ENCODE measurements around the gene ARF3. TPM values are rescaled to one million over a fixed set of nuclear protein-coding genes. Genes with fewer than 3 reads are reported as not detected.

ARF3 gene
- total and polyA plus RNA-seq, 9 of the 15 experiments (the other 6 are each of a cell fraction or from before 2014, with no cell fraction given), result 5.9 to 170 (median 64.4) TPM

- no TSS peak for BruUV-seq (replicated peaks)
- Histone ChIP-seq H3K36me3 (ENCODE audit: control insufficient read depth, insufficient read depth, low read length) (no peaks in the 10 kb centered on the region), H3K9me1 (ENCODE audit: control insufficient read depth, insufficient read depth, low read length) (peaks cover 3% of the 10 kb centered on the region), H3K9ac (ENCODE audit: insufficient read depth in 1 of 2, low read depth in 2 of 2, low read length in 2 of 2) (no peak overlapping the region), H3K27ac (ENCODE audit: extremely low read depth, low read depth, low read length) (no peak overlapping the region), H3K27me3 (ENCODE audit: control insufficient read depth in 2 of 2, insufficient read depth in 2 of 2, low read length in 2 of 2) (peaks cover 19 to 56% of the 10 kb centered on the region in 2 experiments; a peak in 4 of 5 replicates), H3K79me2 (ENCODE audit: control insufficient read depth, insufficient read depth, low read length) (no peaks in the 10 kb centered on the region), H3K4me1 (replicated peaks in 1 of 2; ENCODE audit: control insufficient read depth in 2 of 2, insufficient read depth in 2 of 2, low read length in 2 of 2) (peaks cover 2 to 4% of the 10 kb centered on the region in 2 experiments; a peak in 2 of 5 replicates), H3K9me3 (replicated peaks; ENCODE audit: control insufficient read depth, insufficient read depth, low read depth, low read length) (no peaks in the 10 kb centered on the region), H2AFZ (ENCODE audit: low read depth, low read length) (no peak overlapping the region), H4K20me1 (replicated peaks; ENCODE audit: control insufficient read depth, insufficient read depth, low read length) (peaks cover 5% of the 10 kb centered on the region), H3K4me3 (no peak overlapping the region), H3K4me2 (ENCODE audit: insufficient read depth, low read length) (no peak overlapping the region)
- ChIA-PET POLR2A (no interaction called here), CTCF (ENCODE audit: low intra/inter-chr PET ratio) (interaction anchor here (0.6 kb wide), 1 partner anchor 84 kb away, joined by 3 read pairs; no protein-coding TSS in a partner anchor)
- FAIRE-seq (no peak), DNase-seq (ENCODE audit: extremely low read depth in 1 of 4, low spot score in 3 of 4) (no peak), ATAC-seq (no peak)
- no peak for TF ChIP-seq SNRNP70 (optimal IDR thresholded peaks at IDR 0.05; ENCODE audit: low read depth, low read length)
- intact Hi-C loops (cut with micrococcal nuclease) (loop anchor here (5.0 to 10.0 kb wide), 2 partner anchors 55 to 232 kb away; no protein-coding TSS in a partner anchor), in situ Hi-C loops (cut with MboI) (no loop called here)
- whole genome bisulfite sequencing (ENCODE audit: insufficient coverage, low coverage, missing lambda C conversion rate), result 24% methylated on average over 23 of the region's 23 CpGs
Observed at GRCh38 chr12:48986720-48987291, 29.5 kb upstream of the ARF3 start.

- TF ChIP-seq RBM25 (IDR thresholded peaks at IDR 0.05; ENCODE audit: low read depth, low read length, severe bottlenecking) (no peak), ZNF24 (IDR thresholded peaks at IDR 0.05) (peak; percentile 35; the same call in 1 of the 2 replicates), ZNF311 (CRISPR knock-in tag; IDR thresholded peaks at IDR 0.05) (no peak), CEBPG (CRISPR knock-in tag; IDR thresholded peaks at IDR 0.05) (no peak), CEBPG (tag; conservative IDR thresholded peaks at IDR 0.05 in 1 of 2, IDR thresholded peaks at IDR 0.05 in 1 of 2) (no peak), ZHX1 (conservative IDR thresholded peaks at IDR 0.05; ENCODE audit: low read length) (no peak), GTF2F1 (IDR thresholded peaks at IDR 0.05; ENCODE audit: low read depth, low read length) (no peak), IRF1 (CRISPR knock-in tag; IDR thresholded peaks at IDR 0.05; ENCODE audit: borderline replicate concordance) (no peak), ASH1L (IDR thresholded peaks at IDR 0.05; ENCODE audit: borderline replicate concordance, low read depth, partially characterized antibody) (no peak), SIN3B (IDR thresholded peaks at IDR 0.05; ENCODE audit: low read depth) (no peak)
- Histone ChIP-seq H3K9ac (ENCODE audit: insufficient read depth in 1 of 2, low read depth in 2 of 2, low read length in 2 of 2) (no peak overlapping the region), H3K27me3 (ENCODE audit: control insufficient read depth in 2 of 2, insufficient read depth in 2 of 2, low read length in 2 of 2) (peaks cover 28 to 60% of the 10 kb centered on the region in 2 experiments; a peak in 4 of 5 replicates), H3K4me1 (replicated peaks in 1 of 2; ENCODE audit: control insufficient read depth in 2 of 2, insufficient read depth in 2 of 2, low read length in 2 of 2) (peaks cover 2 to 13% of the 10 kb centered on the region in 2 experiments; a peak in 3 of 5 replicates), H3K4me3 (no peak overlapping the region), H3K79me2 (ENCODE audit: control insufficient read depth, insufficient read depth, low read length) (no peaks in the 10 kb centered on the region), H3K4me2 (ENCODE audit: insufficient read depth, low read length) (no peak overlapping the region), H3K9me3 (replicated peaks; ENCODE audit: control insufficient read depth, insufficient read depth, low read depth, low read length) (no peaks in the 10 kb centered on the region), H3K9me1 (ENCODE audit: control insufficient read depth, insufficient read depth, low read length) (peaks cover 3% of the 10 kb centered on the region), H3K27ac (ENCODE audit: extremely low read depth, low read depth, low read length) (no peak overlapping the region), H3K36me3 (ENCODE audit: control insufficient read depth, insufficient read depth, low read length) (no peaks in the 10 kb centered on the region), H4K20me1 (replicated peaks; ENCODE audit: control insufficient read depth, insufficient read depth, low read length) (peaks cover 5% of the 10 kb centered on the region), H2AFZ (ENCODE audit: low read depth, low read length) (no peak overlapping the region)
- in situ Hi-C loops (cut with MboI) (no loop called here), intact Hi-C loops (cut with micrococcal nuclease) (loop anchor here (5.0 to 10.0 kb wide), 2 partner anchors 54 to 231 kb away; no protein-coding TSS in a partner anchor)
- ATAC-seq, result no peak
- 21% methylated on average over 2 of the region's 2 CpGs for WGBS (ENCODE audit: insufficient coverage, low coverage, missing lambda C conversion rate)
- no peak for FAIRE-seq
- CTCF ChIA-PET (ENCODE audit: low intra/inter-chr PET ratio), result interaction anchor here (0.6 kb wide), 1 partner anchor 83 kb away, joined by 3 read pairs; no protein-coding TSS in a partner anchor
- DNase-seq (ENCODE audit: extremely low read depth in 1 of 4, low spot score in 3 of 4), result no peak
- no TSS peak for BruUV-seq (replicated peaks)
- POLR2A ChIA-PET, result interaction anchor here (0.7 kb wide), 1 partner anchor 32 kb away, joined by 3 read pairs; no protein-coding TSS in a partner anchor
Observed at GRCh38 chr12:48985901-48986300, 28.6 kb upstream of the ARF3 start.

Measured in K562 (cell line).